ENCODE measurements around the gene MSANTD2.

DNA sequence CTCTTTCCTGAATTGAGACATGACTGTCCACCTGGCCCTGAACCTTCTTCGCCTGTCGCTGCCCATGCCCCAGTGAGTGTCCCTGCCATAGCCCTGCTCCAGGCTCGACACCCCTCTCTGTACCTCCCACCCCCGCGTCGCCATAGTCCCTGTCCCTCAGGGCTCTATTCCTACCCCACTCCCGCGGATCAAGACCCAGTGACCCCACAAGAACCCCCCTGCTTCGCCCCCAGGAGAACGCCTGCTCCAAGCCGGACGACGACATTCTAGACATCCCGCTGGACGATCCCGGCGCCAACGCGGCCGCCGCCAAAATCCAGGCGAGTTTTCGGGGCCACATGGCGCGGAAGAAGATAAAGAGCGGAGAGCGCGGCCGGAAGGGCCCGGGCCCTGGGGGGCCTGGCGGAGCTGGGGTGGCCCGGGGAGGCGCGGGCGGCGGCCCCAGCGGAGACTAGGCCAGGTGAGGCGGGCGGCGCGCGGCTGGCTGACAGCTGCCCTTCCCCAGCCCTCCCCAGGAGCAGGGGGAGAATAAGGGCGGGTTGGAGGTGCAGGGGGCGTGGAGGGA is 54.9 kb downstream of the MSANTD2 start:
- TF ChIP-seq POLR2A (IDR thresholded peaks at IDR 0.05; ENCODE audit: low read length) (no peak), GATA1 (IDR thresholded peaks at IDR 0.05; ENCODE audit: low read depth, low read length) (no peak)

Data from erythroblast (primary cell).